ENCODE measurements around the gene NEK11.
"Not testable (repeated sequence)": the region's sequence is repeated elsewhere in the genome, so short reads cannot be mapped to it uniquely, and the experiment has no call there.

- TF ChIP-seq CTCF (IDR thresholded peaks at IDR 0.05; ENCODE audit: insufficient read depth, low read depth, low read length); EZH2 (IDR thresholded peaks at IDR 0.05; ENCODE audit: insufficient read depth, low read length): not testable (repeated sequence)
Measured at GRCh38 chr3:131361066-131361463, 334.4 kb downstream of the NEK11 start.
